ENCODE measurements around the gene DEDD2.
A peak's percentile ranks its signal among the peaks of the same experiment; 100 is the strongest.

DEDD2 gene

DNA sequence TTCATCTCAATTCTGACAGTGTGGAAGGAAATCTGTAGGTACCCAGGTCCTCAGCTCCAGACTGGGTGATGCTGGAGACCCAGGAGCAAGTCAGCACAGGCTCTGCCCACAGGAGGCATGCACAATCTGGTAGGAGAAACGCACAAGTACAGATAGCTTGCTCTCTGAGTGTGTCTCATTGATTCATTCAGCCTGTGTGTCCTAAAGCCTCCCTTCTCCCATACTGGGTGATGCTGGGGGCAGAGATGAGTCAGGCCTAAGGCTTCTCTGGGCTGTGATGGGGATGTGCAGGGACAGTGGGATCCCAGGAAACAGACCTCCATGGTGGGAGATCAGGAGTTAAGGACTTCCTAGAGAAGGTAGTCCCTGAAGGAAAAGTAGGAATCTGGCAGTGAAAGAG lies 9.4 kb upstream of the DEDD2 start:
- DNase-seq, result no peak

DNA sequence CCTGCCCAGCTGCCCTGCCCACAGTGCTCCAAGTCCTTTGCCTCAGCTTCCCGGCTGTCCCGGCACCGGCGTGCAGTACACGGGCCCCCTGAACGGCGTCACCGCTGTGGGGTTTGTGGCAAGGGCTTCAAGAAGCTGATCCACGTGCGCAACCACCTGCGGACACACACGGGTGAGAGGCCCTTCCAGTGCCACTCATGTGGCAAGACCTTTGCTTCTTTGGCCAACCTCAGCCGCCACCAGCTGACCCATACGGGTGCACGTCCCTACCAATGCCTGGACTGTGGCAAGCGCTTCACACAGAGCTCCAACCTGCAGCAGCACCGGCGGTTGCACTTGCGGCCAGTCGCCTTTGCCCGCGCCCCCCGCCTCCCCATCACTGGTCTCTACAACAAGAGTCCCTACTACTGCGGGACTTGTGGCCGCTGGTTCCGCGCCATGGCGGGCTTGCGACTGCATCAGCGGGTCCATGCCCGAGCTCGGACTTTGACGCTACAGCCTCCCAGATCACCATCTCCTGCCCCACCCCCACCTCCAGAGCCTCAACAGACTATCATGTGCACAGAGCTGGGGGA lies 8.3 kb upstream of the DEDD2 start:
- no peak for DNase-seq

DNA sequence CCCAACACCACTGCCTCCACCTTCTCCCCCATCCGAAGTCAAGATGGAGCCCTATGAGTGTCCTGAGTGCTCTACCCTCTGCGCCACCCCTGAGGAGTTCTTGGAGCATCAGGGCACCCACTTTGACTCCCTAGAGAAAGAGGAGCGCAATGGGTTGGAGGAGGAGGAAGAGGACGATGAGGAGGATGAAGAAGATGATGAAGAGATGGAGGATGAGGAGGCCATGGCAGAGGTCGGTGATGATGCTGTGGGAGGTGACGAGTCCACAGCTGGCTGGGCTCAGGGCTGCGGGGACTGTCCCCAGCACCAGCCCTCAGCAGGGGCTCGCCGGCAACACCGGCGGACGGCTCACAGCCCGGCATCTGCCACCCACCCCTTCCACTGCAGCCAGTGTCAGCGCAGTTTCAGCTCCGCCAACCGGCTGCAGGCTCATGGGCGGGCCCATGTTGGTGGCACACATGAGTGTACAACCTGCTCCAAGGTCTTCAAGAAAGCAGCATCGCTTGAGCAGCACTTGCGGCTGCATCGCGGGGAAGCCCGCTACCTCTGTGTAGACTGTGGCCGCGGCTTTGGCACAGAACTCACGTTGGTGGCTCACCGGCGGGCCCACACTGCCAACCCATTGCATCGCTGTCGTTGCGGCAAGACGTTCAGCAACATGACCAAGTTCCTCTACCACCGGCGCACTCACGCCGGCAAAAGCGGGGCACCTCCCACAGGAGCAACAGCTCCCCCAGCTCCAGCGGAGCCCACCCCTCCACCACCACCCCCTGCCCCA lies 7.7 kb upstream of the DEDD2 start:
- DNase-seq, result no peak

DNA sequence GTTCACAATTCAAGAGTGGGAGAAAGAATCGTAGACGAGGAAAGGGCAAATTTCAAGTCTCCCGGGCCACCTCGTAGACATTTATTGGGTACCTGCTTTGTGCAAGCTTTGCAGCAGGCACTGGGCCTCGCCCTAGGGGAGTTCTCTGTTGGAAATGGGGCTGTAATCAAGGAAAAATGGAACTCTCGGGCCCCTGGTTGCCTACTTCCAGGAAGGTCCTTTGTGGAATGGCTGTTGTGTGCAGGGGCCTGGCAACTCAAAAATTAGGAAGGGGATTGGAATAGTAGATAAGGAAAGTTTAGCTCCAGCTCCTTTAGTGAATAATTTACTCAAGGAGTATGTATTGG lies 3.2 kb upstream of the DEDD2 start:
- DNase-seq, result no peak

DNA sequence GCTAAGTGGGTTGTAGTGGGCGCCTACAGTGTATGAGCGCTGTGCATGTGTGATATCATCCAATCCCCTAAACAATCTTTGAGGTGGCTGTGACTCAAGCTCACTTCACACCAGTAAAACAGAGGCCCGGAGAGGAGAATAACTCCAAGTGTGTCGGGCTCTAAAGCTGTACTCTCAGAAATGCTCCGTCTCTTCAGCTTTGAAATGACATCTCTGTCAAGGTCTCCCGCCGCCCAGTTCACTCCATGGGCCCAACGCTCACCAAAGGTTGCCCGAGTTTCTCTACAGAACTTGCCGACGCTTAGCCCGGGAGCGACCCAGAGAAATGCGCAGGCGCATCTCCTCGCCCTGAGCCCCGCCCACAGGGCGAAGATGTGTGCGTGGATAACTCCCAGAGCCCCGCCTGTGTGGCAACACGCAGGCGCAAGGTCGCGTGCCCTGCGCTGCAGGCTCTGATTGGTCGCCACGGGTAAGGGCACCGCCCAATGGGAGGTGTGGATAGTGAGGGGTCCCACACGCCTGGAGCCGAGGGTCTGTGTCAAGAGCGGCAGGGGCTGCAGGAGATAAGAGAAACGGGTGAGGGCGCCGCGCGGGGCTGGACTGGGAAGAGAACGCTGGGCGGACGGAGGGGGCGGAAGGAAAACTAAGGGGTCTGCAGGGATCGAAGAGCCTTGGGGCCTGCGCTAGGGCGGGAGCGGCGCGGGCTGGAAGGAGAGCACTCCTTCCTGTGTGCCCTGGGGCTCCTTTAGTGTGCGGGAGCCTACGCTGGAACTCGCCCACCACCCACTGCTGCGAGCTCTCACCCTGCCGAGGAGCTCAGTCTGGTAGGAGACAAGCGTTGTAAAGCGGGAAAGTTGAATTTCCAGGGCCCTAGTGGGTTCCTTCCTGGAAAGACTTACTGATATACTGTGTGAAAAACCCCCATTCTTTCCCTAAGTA lies 2.6 kb upstream of the DEDD2 start, which contains the start of gene ZNF526:
Gene ZNF526, plus strand, starts transcription at position 501 of the 939 bp plus-strand sequence. CDS start 4,092 bp downstream, outside the sequence.
- DNase-seq, result peak; percentile 93

DNA sequence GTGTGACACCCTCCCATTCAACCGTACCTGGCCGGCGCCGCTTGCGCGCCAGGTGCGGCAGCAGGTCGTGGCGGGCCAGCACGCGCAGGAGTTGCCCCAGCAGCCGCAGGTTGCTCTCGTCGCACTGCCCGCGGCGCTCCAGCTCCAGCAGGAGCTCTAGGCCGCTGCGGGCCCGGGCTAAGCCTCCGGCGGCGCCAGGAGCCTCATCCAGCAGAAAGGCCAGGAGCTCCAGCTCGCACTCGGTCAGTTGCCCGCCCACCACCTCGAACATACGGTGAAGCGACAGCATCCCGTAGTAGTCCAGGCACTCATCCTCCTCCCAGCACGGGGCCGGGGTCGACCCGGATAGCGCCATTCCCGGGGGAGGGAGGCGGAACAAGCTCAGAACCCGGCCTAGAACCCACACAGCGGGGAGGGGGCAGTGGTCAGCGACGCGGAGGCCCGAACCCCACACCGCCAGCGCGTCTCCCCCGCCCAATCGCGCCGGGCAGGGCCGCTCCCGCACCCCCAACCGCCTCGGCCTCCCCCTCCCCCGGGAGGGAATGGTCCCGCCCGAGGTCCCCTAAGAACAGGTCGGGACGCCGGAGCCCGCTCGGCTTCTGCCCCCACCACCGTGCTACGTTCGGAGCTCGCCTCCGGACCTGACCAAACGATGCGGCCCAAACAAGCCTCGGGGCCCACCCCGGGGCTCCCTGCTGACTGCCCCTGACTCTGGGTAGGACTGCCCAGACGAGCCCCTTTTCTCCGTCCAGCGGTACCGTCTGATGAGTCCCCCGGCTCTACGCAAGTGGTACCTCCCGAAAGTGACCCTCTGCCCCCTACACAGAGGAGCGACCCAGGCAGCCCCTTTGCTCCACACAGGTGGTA lies 591 bp downstream of the DEDD2 start:
- no peak for DNase-seq

DNA sequence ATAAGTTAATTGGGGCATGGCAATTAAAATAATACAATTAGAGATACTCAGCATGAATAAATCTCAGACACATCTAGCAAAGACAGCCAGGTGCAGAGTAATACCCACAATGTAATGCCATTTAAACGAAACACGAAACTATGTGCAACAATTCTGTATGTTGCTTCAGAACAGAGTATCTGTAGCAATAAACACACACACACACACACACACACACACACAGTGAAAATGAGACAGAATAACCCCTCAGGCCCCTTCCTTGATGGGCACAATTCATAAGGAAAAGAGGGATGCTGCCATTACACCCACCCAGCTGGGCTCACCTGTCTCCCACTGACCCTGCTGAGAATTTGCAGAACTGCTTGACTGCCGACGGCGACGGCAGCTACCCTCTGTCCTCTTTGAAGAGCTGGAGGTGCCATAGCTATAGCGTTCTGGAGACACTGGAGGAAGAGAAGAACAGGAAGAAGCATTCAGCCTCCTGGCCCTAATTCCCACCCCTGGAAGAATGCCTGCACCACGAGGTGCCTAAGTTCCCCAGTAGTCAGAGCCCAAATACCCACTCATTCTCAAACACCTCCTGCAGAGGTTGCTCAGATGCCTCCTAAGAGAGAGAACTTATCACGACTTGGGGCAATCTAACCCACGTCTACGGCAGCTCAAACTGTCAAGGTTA lies 2.5 kb downstream of the DEDD2 start:
- no peak for DNase-seq

DNA sequence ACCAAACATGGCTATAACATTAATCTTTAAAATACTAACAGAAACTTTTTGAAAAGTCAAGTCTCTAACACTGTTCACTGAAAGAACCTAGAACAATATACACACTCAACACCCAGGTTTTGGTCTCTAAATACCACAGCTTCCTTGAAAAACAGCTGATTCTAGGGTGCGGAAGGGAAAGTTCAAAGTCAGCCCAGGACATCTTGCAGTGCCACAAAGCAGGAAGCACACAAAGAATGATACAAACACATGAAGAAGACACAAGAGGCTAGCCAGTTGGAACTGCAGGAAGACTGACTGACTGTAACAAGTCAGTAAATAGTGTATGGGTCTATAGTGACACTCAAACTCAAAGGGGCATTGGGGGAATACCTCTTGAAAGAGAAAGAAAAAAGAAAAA lies 4.6 kb downstream of the DEDD2 start:
- DNase-seq, result no peak

DNA sequence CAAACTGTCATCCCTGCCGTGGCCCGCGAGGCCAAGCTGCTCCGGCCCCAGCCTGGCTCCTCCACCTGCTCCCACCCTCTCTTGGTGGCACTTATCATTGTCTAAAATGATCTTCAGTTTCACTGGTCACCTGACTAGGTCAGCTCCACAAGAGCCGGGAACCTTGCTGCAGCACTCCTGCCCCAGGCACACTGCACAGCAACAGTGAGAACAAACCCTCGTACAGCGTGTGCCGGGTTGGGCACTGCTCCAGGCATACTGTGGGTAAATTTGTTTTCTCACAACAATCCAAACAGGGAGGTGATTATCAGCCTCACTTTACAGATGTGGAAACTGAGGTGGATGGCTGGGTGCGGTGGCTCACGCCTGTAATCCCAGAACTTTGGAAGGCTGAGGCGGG lies 8.9 kb downstream of the DEDD2 start:
- DNase-seq, result no peak

DNA sequence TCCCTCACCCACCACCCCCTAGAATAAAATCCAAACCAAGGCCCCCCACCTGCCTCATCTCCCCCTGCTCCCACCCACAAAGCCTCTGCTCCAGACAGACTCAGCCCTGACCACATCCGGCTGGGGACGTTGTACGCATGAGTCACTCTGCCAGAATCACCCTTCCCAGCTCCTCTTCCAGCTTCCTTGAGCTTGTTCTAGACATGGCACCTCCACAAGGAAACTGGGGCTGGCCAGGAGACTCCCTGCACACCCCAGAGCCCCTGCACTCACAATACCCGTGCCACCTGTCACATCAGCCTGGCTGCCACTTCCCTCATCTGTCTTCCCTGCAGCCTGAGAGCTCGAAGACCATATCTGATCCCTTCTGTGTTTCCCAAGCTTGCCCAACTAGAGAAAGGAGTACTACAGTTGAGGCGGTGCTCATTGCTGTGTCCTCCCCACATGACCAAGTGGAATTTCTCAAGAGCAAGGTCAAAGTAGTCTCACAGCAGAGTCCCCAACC lies 9.7 kb downstream of the DEDD2 start:
- DNase-seq, result no peak

DNA sequence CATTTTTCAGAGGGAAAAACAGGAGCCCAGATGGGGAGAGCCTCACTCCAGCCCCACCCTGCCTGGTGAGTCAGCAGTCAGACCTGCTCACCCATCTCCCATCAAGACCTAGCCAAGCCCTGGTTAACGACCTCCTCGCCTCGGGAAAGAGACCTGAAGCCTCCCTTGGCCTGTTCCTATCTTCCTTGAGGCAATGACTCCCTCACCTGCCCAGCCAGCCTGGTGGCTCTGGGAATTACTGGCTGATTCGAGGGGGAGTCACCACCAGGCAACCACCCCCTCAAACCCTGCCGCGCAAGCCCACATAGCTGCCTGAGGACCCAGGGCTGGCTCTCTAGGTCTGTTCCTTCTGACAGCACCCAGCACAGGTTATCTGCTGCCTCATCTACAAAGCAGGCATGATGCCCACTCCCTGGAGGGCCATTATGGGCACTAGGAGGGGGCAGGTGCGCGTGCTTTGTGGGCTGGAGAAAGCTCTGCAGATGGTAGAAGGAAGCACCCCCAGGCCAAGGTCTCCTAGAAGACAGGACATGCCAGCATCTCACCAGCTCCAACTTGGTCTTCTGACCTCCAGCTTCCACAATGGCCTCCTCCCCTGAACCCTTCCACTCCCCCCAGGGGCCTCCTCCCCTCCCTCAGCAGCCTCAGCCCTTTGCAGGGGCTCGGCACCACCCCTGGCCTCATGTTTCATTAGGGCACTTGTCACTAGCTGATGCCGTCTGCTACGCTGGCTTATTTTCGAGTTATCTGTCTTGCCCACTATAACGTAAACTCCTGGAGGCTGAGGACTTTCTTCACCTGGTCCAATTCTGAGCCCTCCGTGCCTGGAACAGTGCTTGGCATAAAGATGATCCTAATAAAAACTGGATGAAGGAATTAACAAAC lies 10.4 kb downstream of the DEDD2 start:
- no peak for DNase-seq

DNA sequence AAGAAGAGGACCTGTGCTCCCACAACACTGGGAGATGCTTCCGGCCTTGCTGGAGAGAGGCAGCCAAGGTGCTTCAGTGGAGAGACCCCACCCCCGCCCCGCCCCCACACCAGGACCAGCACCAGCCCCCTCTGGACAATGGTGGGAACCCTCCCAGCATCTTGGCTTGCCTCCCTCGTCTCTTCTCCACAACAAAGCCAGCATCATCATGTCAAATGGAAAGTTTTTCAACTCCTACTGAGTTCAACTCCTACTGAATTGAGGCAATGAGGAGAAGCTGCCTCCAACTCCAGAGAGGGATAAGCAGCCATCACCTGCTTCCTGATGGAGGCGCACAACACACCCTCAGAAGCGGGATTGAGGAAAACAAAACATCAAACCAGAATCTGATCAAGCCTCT lies 12.8 kb downstream of the DEDD2 start:
- no peak for DNase-seq

DNA sequence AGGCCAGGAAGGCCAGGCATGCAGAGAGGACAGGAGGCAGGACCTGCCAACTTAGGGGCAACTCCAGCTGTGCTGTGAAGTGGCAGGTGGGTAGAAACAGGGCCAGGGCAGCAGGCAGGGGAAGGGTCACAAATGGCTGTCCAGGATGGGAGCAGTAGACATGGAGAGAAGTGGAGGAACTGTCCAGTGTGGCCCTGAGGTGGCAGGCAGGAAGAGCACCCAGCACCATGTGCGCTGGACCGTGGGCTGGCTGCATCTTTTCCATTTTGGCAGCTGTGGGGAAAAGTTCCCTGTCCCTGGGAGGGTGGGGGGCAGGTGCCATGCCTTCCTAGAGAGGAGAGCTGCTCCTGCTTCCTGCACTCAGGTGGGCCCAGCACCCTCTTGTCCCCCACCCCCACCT lies 13.8 kb downstream of the DEDD2 start:
- no peak for DNase-seq

DNA sequence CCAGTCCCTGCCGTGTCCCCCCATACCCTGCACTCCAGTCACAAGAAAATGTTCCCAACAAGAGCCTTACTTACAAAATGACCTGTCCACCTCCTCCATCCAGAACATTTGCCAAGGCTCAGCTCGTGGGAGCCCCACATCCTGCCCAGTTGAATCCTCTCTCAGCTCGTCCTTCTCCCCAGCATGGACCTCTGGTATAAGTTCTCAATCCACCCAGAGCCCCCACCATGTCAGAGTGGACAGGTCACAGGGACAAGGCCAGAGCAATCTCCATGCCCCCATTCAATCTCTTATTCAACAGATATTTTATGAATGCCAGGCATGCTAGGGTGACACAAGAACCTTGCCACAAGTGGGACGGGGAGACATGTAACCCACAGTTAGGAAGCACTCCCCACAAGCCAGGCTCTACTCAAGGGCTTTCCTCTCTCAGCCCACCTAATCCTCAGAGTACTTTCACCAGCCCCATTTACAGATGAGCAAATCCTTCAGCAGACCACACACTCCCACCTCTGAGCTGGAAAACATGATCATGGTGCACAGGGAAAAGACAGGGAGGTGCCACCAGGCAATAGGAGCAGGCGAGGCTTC lies 15.1 kb downstream of the DEDD2 start:
- no peak for DNase-seq

DNA sequence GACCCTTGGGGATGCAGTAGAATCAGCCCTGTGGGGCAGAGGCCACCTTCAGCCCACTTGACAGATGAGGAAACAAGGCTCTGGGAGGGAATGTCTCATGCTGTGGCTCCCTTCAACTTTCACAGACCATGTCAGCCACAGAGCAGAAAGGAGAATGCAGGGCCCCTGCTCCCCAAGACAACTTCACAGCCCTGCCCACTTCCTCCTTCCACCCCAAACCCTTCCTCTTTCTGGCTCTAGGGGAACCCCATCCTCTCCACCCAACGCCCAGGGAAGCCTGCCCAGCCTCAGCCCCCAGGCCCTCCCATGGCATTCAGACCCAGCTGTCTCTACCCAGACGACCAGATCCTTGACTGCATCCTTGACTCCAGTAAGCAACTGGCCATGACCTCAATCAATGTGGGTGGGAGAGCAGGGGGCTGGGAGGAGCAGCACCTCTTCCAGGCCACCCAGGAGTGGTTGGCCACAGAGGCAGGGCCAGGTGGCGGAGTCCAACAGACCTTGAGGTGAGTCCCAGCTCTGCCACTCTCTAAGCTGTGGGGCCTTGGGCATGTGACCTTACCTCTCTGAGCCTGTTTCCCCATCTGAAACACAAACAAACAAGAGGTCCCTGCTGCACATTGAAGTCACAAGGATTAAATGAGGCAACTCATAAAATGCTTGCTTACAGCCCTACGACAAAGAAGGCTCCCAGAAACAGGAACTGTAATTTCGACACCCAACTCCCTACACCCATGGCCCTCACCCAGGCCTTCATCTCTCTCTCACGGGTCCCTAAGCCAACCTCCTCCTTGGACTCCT lies 15.8 kb downstream of the DEDD2 start:
- no peak for DNase-seq

DNA sequence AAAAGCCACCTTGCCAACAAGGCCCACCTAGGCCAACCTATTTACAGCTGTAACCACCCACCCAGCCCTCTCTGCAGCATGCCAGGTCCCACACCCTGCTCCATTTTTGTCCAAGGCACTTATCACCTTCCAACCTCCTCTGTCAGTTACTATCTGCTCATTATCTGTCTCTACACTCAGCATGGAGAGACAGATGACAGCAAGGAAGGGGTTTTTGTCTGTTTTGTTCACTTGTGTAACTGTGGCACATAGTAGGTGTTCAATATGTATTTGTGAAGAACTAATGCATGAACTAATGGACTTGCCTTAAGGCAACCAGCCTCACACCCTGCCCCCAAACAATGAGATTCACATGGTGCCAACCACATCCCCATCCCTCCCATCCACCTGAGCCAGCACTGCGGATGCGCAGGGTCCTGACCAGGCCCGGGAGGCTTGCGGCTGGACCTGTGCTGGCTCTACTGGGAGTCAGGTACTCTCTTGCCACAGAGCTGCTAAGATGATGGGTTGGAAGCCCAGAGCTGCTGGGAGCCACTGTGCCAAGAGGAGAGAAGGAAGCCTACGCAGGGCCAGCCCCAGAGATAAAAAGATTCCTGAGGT lies 17.3 kb downstream of the DEDD2 start:
- no peak for DNase-seq

DNA sequence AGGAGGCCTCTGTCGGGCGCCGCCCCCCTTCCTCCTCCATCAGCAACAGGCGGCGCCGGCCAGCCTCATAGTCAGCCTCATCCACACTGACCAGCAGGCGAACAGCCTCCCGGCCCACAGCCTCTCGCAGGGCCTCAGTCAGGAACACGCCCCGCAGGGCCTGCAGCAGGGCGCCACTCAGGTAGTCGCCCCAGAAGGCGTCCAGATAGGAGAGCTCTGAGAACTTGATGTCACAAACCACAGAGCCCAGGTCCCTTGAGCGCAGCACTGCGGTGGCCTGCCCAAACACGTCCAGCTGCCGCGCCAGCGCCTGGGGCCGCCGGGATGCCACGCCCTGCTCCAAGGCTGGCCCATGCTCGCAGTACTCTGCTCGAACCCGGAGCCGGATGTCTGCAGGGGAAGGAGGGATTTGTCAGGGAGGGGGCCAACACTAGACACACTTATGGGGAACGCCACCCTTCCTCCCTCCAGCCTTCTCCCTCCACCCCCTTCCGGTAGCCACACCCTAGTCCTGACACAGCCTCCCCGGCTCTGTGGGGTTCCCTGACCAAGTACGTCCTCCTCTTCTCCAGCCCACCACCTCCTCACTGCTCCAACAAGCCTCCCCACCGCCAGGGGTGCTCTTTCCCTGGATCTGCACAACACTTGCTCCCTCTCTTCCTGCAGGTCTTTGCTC lies 17.9 kb downstream of the DEDD2 start:
- DNase-seq, result no peak

DNA sequence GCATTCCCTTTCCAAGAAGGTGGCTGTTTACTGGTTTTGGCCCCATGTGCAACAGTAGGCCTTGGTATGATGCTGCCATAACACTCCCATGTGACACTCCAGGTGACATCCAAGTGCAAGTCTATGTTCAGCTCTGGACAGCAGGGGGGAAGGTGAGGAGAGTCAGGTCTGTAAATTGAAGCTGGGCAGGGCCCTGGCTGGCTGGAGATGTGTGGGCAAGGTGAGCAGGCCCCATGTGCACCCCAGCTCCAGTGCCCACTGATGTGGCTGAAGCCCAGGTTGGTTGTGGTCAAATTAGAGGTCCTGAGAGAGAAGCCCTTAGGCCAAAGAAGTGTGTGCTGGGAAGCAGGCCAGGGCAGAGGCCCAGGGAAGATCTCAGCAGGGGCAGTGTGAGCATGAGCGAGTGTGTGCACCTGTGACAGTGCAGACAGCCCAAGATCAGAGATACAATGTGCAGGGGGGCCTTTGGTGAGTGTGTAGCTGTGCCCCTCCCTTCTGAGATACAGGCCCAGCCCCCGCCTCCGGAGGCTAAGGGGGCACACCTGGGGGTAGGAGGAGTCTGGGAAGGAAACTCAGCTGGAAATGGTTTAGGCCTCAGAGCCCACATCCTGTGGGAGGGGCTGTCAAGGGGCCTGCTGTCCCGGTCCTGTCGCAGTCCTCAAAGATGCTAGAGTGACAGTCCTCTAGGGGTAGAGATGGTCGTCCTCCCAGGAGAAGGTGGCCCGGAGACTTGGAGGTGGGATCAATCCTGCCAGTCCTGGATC lies 18.6 kb downstream of the DEDD2 start:
- DNase-seq, result no peak

Measured in NCI-H1048 (cell line).